Activated T-cell treated with anti-CD3 and anti-CD28 coated beads, Interleukin-2, amount 50 U/mL, for 4 hours (primary cell): ENCODE measurements around the gene STAT3. TPM values are rescaled to one million over a fixed set of nuclear protein-coding genes. Genes with fewer than 3 reads are reported as not detected.
"Not testable (repeated sequence)": the region's sequence is repeated elsewhere in the genome, so short reads cannot be mapped to it uniquely, and the experiment has no call there.

Source experiments
- ATAC-seq, 2 donors: fragments of 200-7000 bp; cut with Tn5 transposase; one replicate each; pipeline ENCODE4 v1.10.0; 2021
- DNase-seq: peaks from one replicate; pipeline ENCODE4 v3.0.0-alpha.2; 2020
- H3K27me3 Mint-ChIP-seq: one replicate; pipeline ENCODE4 v1.8.0; 2021; ENCODE audit warnings: low read depth, mixed read lengths
- H3K36me3 Mint-ChIP-seq: one replicate; pipeline ENCODE4 v1.8.0; 2022; ENCODE audit warnings: mixed read lengths; ENCODE audit not compliant: insufficient read depth
- H3K4me1 Mint-ChIP-seq: one replicate; pipeline ENCODE4 v1.8.0; 2021; ENCODE audit warnings: low read depth, mixed read lengths
- H3K4me3 Mint-ChIP-seq: one replicate; pipeline ENCODE4 v1.8.0; 2021; ENCODE audit warnings: mild to moderate bottlenecking, moderate library complexity, mixed read lengths
- H3K9me3 Mint-ChIP-seq: one replicate; pipeline ENCODE4 v1.8.0; 2021; ENCODE audit warnings: mixed read lengths
- total RNA-seq, 3 donors: library from RNA; stranded (reverse); gene quantifications; one replicate each; pipeline ENCODE4 v1.2.1, GENCODE V29; 2021

Gene STAT3
- total RNA-seq, 3 donors from 2014 or later: 172 to 175 (median 173) TPM

DNA sequence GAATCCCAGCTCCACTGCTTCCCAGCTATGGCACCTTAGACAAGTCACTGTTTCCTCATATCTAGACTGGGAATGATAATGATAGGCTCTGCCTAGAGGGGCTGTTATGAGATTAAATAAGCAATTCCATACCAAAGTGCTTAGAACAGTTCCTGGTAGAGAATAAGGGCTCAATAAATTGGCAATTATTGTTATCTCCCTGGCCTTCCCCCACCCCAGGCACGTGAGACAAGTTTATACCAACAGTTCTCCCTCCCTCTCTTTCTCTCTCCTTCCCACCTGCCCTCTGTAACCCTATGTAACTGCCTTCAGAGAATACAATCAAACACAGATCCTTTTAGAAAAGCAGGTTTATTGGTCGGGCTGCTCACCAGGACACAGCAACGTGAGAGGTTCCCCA lies 13.9 kb upstream of the STAT3 start:
- Mint-ChIP-seq H3K4me3 (no peak overlapping the region), H3K4me1 (peaks cover 16% of the 10 kb centered on the region), H3K36me3 (no peaks in the 10 kb centered on the region), H3K27me3 (no peaks in the 10 kb centered on the region), H3K9me3 (no peaks in the 10 kb centered on the region)
- DNase-seq (no peak), ATAC-seq (no peak)

DNA sequence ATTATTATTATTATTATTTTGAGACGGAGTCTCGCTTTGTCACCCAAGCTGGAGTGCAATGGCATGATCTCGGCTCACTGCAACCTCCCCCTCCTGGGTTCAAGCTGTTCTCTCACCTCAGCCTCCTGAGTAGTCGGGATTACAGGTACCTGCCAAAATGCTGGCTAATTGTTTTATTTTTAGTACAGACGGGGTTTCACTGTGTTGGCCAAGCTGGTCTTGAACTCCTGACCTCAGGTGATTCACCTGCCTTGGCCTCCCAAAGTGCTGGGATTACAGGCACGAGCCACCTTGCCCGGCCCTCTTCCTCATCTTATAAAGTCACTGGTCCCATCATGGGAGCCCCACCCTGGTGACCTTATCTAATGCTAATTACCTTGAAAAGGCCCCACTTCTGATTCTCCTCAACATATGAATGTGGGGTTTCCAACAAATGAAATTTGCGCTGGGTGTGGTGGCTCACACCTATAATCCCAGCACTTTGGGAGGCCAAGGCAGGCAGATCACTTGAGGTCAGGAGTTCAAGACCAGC lies 12.7 kb upstream of the STAT3 start:
- not testable (repeated sequence) for H3K9me3 Mint-ChIP-seq, H3K27me3 Mint-ChIP-seq, H3K4me3 Mint-ChIP-seq, H3K36me3 Mint-ChIP-seq, DNase-seq, ATAC-seq
- peaks cover 11% of the 10 kb centered on the region for H3K4me1 Mint-ChIP-seq

DNA sequence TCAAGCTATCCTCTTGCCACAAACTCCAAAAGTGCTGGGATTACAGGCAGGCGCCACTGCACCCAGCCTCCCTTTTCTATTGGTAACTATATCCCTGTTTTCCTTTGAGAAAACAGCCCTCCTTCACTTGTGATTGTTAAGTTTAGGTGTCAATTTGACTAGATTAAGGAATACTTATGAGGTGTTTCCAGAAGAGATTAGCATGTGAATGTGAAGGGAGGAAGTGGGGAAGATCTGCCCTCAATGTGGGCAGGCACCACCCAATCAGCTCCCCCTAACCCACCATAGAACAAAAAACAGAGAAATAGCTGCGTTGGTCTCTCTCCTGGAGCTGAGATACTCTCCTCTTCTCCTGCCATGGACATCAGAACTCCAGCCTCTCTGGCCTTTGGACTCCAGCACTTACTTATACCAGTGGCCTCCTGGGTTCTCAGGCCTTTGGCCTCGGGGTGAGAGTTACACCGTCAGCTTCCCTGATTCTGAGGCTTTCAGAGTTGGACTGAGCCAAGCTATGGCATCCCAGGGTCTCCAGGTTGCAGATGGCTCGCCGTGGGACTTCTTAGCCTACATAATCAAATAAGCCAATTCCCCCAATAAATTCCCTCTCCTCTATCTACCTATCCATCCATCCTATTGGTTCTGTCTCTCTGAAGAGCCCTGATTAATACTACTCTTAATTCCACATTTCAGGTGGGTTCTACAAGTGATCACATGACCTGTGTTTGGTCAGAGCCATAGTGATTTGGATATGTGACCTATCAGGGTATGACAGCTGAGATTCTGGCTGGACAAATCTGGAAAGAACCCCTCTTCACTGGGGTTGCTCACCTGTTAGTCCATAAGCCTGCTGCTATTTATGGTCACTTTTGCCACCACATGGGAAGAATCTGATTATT lies 12.0 kb upstream of the STAT3 start:
- Mint-ChIP-seq H3K4me3 (no peak overlapping the region), H3K27me3 (no peaks in the 10 kb centered on the region), H3K36me3 (no peaks in the 10 kb centered on the region), H3K4me1 (peaks cover 11% of the 10 kb centered on the region), H3K9me3 (no peaks in the 10 kb centered on the region)
- no peak for DNase-seq
- peak in 1 of 2 donors; percentile 39 for ATAC-seq

DNA sequence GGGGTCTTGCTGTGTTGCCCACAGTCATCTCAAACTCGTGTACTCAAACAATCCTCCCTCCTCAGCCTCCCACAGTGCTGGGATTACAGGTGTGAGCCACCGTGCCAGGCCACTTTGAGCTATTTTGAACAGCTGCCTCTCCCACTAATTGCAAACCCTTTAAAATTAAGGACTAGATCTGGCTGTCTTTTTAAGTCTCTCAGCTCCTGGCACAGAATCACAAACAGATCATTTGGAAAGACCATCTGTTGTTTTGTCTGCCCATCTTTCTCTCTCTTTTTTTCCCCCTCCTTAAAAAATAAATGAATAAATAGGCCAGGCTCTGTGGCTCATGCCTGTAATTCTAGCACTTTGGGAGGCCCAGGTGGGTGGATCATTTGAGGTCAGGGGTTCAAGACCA lies 10.9 kb upstream of the STAT3 start:
- H3K9me3 Mint-ChIP-seq: no peaks in the 10 kb centered on the region
- no peaks in the 10 kb centered on the region for H3K27me3 Mint-ChIP-seq
- H3K36me3 Mint-ChIP-seq: no peaks in the 10 kb centered on the region
- ATAC-seq (no peak), DNase-seq (no peak)
- no peak overlapping the region for H3K4me3 Mint-ChIP-seq
- peaks cover 11% of the 10 kb centered on the region for H3K4me1 Mint-ChIP-seq

DNA sequence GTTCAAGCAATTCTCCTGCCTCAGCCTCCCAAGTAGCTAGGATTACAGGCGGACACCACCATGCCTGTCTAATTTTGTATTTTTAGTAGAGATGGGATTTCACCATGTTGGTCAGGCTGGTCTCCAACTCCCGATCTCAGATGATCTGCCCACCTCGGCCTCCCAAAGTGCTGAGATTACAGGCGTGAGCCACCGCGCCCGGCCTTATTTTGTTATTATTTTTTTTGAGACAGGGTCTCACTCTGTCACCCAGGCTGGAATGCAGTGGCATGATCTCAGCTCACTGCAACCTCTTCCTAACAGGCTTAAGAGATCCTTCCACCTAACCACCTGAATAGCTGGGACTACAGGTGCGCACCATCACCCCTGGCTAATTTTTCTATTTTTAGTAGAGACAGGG lies 7.4 kb upstream of the STAT3 start:
- DNase-seq, H3K36me3 Mint-ChIP-seq, H3K9me3 Mint-ChIP-seq, H3K4me3 Mint-ChIP-seq, ATAC-seq, H3K27me3 Mint-ChIP-seq: not testable (repeated sequence)
- H3K4me1 Mint-ChIP-seq: peaks cover 15% of the 10 kb centered on the region

DNA sequence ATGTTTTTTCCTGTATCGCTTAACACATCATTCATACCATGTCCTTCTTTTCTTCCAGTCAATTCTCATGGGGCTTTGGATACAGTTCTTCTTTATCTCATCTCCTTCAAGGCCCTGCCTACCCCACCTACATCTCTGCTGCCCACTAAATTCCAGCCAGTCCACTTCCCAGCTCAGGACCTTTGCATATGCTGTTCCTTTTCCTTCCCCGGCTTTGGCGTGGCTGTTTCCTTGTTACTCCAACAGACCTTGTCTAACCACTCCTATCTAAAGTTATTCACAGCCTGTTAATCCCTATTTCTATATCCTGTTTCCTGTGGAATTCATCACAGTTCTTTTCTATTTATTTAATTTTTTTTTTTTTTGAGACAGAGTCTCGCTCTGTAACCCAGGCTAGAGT lies 6.6 kb upstream of the STAT3 start:
- Mint-ChIP-seq H3K4me1 (peaks cover 15% of the 10 kb centered on the region), H3K9me3 (no peaks in the 10 kb centered on the region), H3K36me3 (no peaks in the 10 kb centered on the region), H3K27me3 (no peaks in the 10 kb centered on the region), H3K4me3 (no peak overlapping the region)
- no peak for ATAC-seq
- DNase-seq: no peak

DNA sequence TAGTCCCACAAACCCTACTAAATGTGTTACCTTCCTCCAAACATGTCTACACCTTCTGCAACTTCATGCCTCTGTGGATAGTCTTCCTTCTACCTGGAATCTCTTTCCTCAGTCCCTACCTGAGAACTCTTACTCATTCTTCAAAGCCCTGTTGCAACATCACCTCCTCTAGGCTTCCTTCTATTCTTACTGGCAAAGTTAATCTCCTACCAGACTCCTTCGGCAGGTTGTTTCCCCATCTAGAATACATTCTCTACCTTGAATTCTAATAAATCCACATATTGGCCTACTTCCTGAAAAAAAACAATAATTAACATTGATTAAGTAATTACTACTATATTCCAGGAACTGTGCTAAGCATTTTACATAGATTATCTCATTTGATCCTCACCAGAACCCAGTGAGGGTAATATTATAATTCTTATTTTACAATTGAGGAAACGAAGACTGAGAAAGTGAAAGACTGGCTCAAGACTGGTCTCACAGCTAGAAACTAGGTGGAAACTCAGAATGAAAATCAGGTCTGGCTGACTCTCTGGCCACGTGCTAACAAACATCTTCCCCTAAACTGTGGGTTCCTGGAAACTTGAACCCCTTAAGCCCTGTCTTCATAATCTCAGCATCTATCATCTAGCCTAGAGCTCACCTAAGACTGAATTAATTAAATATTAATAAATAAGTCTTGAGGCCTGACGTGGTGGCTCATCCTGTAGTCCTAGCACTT lies 4.6 kb upstream of the STAT3 start:
- no peak for ATAC-seq
- Mint-ChIP-seq H3K4me3 (no peak overlapping the region), H3K9me3 (no peaks in the 10 kb centered on the region), H3K27me3 (no peaks in the 10 kb centered on the region), H3K36me3 (no peaks in the 10 kb centered on the region), H3K4me1 (peaks cover 20% of the 10 kb centered on the region)
- DNase-seq: no peak

DNA sequence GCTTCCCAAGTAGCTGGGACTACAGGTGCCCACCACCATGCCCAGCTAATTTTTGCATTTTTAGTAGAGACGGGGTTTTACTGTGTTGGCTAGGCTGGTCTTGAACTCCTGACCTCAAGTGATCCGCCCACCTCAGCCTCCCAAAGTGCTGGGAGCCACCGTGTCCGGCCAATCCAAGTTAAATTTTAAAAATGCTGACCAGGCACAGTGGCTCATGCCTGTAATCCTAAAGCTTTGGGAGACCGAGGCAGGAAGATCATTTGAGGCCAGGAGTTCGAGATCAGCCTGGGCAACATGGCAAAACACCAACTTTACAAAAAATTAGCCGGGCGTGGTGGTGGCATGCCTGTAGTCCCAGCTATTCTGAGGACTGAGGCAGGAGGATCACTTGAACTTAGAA lies 3.2 kb upstream of the STAT3 start:
- not testable (repeated sequence) for H3K4me3 Mint-ChIP-seq, ATAC-seq, H3K36me3 Mint-ChIP-seq, H3K9me3 Mint-ChIP-seq, DNase-seq, H3K27me3 Mint-ChIP-seq
- peaks cover 27% of the 10 kb centered on the region for H3K4me1 Mint-ChIP-seq

DNA sequence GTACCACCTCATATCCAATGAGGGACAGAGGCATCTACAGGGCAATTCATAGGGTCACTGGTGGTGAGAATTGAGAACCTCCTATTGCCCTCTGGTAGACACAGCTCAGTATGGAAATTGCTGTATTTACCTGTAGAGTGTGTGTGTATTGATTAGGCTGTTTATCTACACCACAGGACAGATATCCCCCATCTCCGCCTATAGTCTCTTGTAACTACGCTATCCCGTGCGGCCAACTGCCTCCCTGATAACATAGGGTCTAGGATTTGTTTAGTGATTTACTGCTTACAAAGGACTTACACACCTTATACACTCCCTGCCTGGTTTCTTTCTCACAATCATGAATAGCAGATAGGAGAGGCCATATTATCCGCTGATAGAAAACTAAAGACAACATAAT lies 1.7 kb upstream of the STAT3 start:
- Mint-ChIP-seq H3K27me3 (no peaks in the 10 kb centered on the region), H3K9me3 (no peaks in the 10 kb centered on the region), H3K4me1 (peaks cover 38% of the 10 kb centered on the region), H3K36me3 (peaks cover 3% of the 10 kb centered on the region), H3K4me3 (peak overlapping the region; percentile 97)
- no peak for ATAC-seq
- DNase-seq: no peak

DNA sequence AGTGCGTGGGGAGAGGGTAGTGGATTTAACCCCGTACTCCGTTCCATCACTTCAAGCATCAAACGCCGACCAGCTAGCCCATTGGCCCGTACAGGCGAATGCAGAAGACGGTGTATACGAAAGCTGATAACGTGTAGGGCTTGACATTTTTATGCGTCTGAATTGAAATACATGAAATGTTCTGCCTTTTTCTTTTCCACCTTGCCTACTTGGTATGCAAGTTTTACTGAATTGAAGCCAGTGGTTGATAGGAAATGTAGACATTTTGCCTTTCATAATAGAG lies 834 bp upstream of the STAT3 start:
- H3K4me3 Mint-ChIP-seq: peak overlapping the region; percentile 97
- DNase-seq: no peak
- no peaks in the 10 kb centered on the region for H3K27me3 Mint-ChIP-seq
- H3K36me3 Mint-ChIP-seq: peaks cover 5% of the 10 kb centered on the region
- H3K9me3 Mint-ChIP-seq: no peaks in the 10 kb centered on the region
- H3K4me1 Mint-ChIP-seq: peaks cover 45% of the 10 kb centered on the region
- ATAC-seq: peak; percentile 71 to 75

DNA sequence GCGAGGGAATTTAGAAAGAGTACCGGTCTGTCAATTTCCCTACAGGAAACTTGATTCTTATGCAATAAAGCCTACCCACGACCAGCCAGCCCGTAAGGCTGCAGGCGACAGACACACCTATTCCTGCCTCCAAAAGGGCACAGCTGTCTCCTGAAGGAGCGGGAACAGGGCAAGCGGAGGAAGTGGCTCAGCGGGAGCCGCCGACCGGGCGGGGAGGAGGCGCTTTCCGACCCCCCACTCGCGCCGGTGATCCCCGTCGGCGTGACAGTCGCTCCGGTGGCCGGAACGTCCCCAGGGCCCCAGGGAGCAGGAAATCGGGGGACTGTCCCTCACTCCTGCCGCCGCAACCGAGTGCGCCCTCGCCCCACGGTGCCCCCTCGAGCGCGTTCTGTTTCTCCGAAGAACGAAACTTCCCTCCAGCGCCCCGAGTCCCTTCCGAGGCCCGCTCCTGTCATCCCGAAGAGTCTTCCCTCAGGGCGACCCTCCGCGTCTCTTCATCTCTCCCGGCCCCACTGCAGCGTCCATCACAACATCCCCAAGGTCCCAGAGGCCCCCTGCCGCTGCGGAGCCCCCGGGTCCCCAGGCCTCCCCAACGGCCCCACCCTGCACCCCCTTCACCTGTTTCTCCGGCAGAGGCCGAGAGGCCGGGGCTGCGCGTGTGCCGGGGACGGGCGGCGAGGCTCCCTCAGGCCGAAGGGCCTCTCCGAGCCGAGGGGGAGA lies 421 bp downstream of the STAT3 start:
- ATAC-seq: no peak
- peaks cover 5% of the 10 kb centered on the region for H3K36me3 Mint-ChIP-seq

DNA sequence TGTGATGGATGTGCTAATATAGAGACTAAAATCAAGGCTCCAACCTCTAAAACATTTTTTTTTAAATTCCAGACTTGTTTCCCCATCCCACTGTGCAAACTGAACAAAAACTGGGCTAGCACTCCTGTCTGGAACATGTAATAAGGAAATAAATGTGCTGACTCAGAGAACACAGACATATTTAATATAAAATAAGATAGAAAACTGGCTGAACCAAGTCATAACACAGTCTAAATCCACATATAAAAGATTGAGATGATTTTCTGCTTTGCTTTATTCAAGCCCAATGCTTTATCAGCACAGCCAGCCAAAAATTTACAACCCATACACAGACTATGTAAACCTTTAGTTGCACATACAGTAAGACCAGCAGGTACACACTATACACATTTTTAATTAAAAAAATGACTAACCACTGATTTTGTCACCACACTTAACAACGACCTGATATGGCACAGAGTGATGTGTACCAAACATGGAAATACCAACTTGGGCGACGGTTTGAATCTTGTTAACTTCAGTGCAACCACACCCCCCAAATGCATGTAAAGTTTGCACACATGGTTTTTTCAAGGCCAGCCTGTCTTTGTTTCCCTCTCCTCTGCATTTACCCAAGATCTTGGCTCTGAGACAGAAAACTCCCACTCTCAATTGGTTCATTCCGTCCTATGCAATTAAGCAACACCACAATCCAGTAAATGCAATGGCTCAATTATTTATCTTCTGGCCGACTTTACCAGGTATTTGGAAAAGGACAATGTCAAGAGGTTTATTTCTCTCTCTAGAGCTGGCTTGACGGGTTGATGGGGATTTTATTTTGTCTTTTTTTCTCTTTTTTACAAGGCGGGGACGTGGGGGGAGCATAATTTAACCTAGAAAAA lies 1.2 kb downstream of the STAT3 start:
- Mint-ChIP-seq H3K27me3 (no peaks in the 10 kb centered on the region), H3K9me3 (no peaks in the 10 kb centered on the region), H3K4me3 (peak overlapping the region; percentile 97), H3K36me3 (peaks cover 5% of the 10 kb centered on the region), H3K4me1 (peaks cover 60% of the 10 kb centered on the region)
- DNase-seq (no peak), ATAC-seq (no peak)

More for the DNA sequence above, 421 bp downstream of the STAT3 start:
- Mint-ChIP-seq H3K4me1 (peaks cover 55% of the 10 kb centered on the region), H3K27me3 (no peaks in the 10 kb centered on the region), H3K9me3 (no peaks in the 10 kb centered on the region), H3K4me3 (peak overlapping the region; percentile 97)
- DNase-seq: no peak

DNA sequence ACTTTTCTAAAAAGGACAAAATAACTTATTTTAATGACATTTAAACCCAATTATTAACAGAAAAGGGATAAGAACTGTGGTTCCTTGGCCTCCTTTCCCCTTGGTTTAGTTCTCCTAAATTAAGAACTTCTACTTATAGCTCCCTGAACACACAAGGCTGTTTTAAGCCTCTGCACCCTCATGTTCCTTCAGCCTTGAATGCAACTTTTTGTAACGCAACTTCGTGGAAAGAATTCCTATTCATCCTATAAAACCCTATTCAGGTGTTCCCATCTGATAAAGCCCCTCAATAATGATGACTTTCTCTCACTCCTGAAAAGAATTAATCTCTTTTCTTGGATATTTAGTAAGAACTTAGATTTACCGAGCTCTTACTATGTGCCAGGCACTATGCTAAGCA lies 6.3 kb downstream of the STAT3 start:
- H3K4me3 Mint-ChIP-seq: no peak overlapping the region
- peaks cover 80% of the 10 kb centered on the region for H3K4me1 Mint-ChIP-seq
- DNase-seq: no peak
- no peaks in the 10 kb centered on the region for H3K9me3 Mint-ChIP-seq
- H3K36me3 Mint-ChIP-seq: peaks cover 12% of the 10 kb centered on the region
- no peaks in the 10 kb centered on the region for H3K27me3 Mint-ChIP-seq
- ATAC-seq: no peak

DNA sequence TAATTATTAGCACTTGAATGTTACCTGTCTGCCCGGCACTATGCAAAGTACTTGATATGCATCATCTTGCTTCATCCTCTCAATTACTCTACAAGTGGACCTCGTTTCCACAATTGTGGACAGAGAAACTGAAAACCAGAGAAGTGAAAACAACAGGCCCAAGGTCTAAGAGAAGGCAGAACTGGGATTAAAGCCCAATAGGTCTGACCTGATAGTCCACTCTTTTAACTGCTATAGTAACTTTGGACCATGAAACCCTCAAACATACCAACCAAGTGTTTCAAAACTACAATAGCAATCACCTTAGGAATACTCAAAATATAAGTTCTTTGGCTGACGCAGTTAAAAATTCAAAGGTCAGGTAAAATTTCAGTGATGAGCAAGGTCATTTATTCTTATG lies 7.3 kb downstream of the STAT3 start:
- no peaks in the 10 kb centered on the region for H3K27me3 Mint-ChIP-seq
- peaks cover 10% of the 10 kb centered on the region for H3K36me3 Mint-ChIP-seq
- no peak for DNase-seq
- H3K4me1 Mint-ChIP-seq: peaks cover 72% of the 10 kb centered on the region
- H3K9me3 Mint-ChIP-seq: no peaks in the 10 kb centered on the region
- ATAC-seq: no peak
- H3K4me3 Mint-ChIP-seq: no peak overlapping the region
